ENCODE data around the gene CCNT2. TPM values are rescaled to one million over a fixed set of nuclear protein-coding genes. Genes with fewer than 3 reads are reported as not detected.
A peak's percentile ranks its signal among the peaks of the same experiment; 100 is the strongest.

CCNT2 gene
- polyA plus RNA-seq = 46.9 TPM
- long read RNA-seq, donor 1, full-length matches to known transcripts = 3 of 3 reads
- long read RNA-seq, donor 1, partial matches to known transcripts = 0 of 3 reads
- long read RNA-seq, donor 1, other reads (novel, unspliced or antisense) = 0 of 3 reads
- long read RNA-seq, donor 2, full-length matches to known transcripts = 7 of 29 reads
- long read RNA-seq, donor 2, partial matches to known transcripts = 22 of 29 reads
- long read RNA-seq, donor 2, other reads (novel, unspliced or antisense) = 0 of 29 reads
- long read RNA-seq, donor 3 = 0 reads
- long read RNA-seq, donor 4, full-length matches to known transcripts = 1 of 1 reads
- long read RNA-seq, donor 4, partial matches to known transcripts = 0 of 1 reads
- long read RNA-seq, donor 4, other reads (novel, unspliced or antisense) = 0 of 1 reads
- long read RNA-seq, donor 5, full-length matches to known transcripts = 4 of 10 reads
- long read RNA-seq, donor 5, partial matches to known transcripts = 6 of 10 reads
- long read RNA-seq, donor 5, other reads (novel, unspliced or antisense) = 0 of 10 reads
- long read RNA-seq, donor 6, full-length matches to known transcripts = 5 of 5 reads
- long read RNA-seq, donor 6, partial matches to known transcripts = 0 of 5 reads
- long read RNA-seq, donor 6, other reads (novel, unspliced or antisense) = 0 of 5 reads
- long read RNA-seq, donor 7, full-length matches to known transcripts = 11 of 11 reads
- long read RNA-seq, donor 7, partial matches to known transcripts = 0 of 11 reads
- long read RNA-seq, donor 7, other reads (novel, unspliced or antisense) = 0 of 11 reads
- long read RNA-seq, donor 8, full-length matches to known transcripts = 16 of 16 reads
- long read RNA-seq, donor 8, partial matches to known transcripts = 0 of 16 reads
- long read RNA-seq, donor 8, other reads (novel, unspliced or antisense) = 0 of 16 reads
- long read RNA-seq, donor 9, full-length matches to known transcripts = 7 of 12 reads
- long read RNA-seq, donor 9, partial matches to known transcripts = 5 of 12 reads
- long read RNA-seq, donor 9, other reads (novel, unspliced or antisense) = 0 of 12 reads
- long read RNA-seq, donor 10, full-length matches to known transcripts = 13 of 20 reads
- long read RNA-seq, donor 10, partial matches to known transcripts = 7 of 20 reads
- long read RNA-seq, donor 10, other reads (novel, unspliced or antisense) = 0 of 20 reads
- long read RNA-seq, donor 11, full-length matches to known transcripts = 11 of 11 reads
- long read RNA-seq, donor 11, partial matches to known transcripts = 0 of 11 reads
- long read RNA-seq, donor 11, other reads (novel, unspliced or antisense) = 0 of 11 reads

DNA sequence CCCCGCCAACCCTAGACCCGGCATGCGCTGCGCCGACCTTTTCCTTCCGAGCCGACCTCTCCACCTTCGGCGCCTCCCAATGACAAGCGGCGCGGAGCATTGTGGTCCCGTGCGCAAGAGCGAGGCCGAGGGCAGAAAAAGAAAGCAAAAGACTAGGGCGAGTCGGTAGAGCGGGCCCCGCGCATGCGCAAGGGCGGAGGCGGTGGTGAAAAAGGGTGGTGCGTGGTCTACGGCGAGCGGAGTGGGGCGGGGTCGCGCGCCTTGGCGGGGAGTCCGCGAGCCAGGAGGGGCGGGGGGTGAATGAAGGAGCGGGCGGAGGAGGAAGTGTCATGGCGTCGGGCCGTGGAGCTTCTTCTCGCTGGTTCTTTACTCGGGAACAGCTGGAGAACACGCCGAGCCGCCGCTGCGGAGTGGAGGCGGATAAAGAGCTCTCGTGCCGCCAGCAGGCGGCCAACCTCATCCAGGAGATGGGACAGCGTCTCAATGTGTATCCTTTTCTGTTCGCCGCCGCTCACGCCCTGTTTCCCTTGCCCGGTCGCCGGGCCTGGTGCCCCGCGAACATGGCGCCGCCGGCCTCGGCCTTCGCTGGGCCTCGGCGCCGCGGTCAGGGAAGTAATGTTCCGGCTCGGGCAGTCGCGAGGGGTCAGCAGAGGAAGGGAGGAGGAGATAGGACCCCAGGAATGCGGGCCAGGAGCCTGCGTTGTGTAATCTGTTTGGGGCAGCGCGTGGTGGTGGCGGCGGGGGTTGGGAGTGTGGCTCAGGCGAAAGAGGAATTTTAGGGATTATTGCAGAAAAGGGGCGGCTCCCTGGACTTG is at the start of gene CCNT2:
Gene CCNT2 (plus strand): TSS at position 297 of the 815 bp plus-strand sequence. CDS start 33 bp downstream, at position 330.
- H3K36me3 ChIP-seq (ENCODE audit: control insufficient read depth, insufficient read depth, low read length) = peaks cover 2% of the 10 kb centered on the region
- no CpG with 5 or more reads among the region's 83 CpGs for WGBS (ENCODE audit: insufficient coverage, low lambda C conversion rate)
- H3K4me3 ChIP-seq (ENCODE audit: low read length) = peak within 1 kb of the TSS; percentile 97
- peak; percentile 100 for DNase-seq
- peak within 1 kb of the TSS; percentile 89 for H3K27ac ChIP-seq (ENCODE audit: low read length)
- no peaks in the 10 kb centered on the region for H3K9me3 ChIP-seq (ENCODE audit: control insufficient read depth, low read depth, low read length)
- H3K4me1 ChIP-seq (ENCODE audit: control insufficient read depth, insufficient read depth, low read length) = no peaks in the 10 kb centered on the region
- no peaks in the 10 kb centered on the region for H3K27me3 ChIP-seq (ENCODE audit: control insufficient read depth, insufficient read depth, low read length)

DNA sequence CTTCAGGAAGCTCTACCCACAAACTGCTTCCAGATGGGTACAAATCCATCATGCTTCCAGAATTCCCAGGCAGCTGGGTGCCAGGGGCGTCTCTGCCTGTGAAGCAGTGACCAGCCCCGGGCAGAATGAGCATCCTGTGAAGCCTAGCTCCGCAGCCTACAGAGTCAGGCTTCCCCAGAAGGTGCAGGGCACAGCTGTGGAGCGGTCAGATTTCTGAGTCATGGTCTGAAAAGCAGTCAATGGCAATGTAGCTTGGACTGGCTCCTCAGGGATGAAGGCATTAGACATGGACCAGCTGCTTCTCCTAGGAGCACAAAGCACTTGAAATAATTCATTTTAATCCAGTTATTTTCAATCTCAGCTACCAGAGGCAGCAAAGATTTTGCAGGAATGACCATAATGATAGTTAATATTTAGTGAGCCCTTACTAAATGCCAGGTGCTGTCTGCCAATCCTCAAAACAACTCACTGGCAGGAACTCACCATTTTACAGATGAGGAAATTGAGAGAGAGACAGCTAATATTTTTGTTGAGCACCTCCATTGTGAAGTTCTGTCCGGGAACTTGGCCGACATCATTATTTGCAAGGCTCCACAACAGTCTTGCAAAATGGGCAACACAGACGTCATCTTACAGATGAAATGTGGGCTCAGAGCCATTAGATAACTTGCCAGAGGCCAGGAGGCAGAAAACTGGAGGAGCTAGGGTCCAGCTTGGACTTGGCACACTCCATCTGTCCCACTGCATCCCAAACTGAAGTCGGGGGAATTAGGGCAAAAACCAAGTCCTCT is 48.5 kb upstream of the CCNT2 start:
- Histone ChIP-seq H3K36me3 (ENCODE audit: control insufficient read depth, insufficient read depth, low read length) (no peaks in the 10 kb centered on the region), H3K4me1 (ENCODE audit: control insufficient read depth, insufficient read depth, low read length) (no peaks in the 10 kb centered on the region), H3K27me3 (ENCODE audit: control insufficient read depth, insufficient read depth, low read length) (no peaks in the 10 kb centered on the region), H3K4me3 (ENCODE audit: low read length) (no peak overlapping the region), H3K9me3 (ENCODE audit: control insufficient read depth, low read depth, low read length) (no peaks in the 10 kb centered on the region), H3K27ac (ENCODE audit: low read length) (no peak overlapping the region)
- no peak for DNase-seq
- WGBS (ENCODE audit: insufficient coverage, low lambda C conversion rate) = no CpG with 5 or more reads among the region's 8 CpGs

- Histone ChIP-seq H3K4me1 (ENCODE audit: control insufficient read depth, insufficient read depth, low read length) (no peaks in the 10 kb centered on the region), H3K27me3 (ENCODE audit: control insufficient read depth, insufficient read depth, low read length) (no peaks in the 10 kb centered on the region), H3K9me3 (ENCODE audit: control insufficient read depth, low read depth, low read length) (peaks cover under 1% of the 10 kb centered on the region), H3K4me3 (ENCODE audit: low read length) (no peak overlapping the region), H3K36me3 (ENCODE audit: control insufficient read depth, insufficient read depth, low read length) (no peaks in the 10 kb centered on the region), H3K27ac (ENCODE audit: low read length) (no peak overlapping the region)
- no peak for DNase-seq
- WGBS (ENCODE audit: insufficient coverage, low lambda C conversion rate) = 100% methylated on average over 1 of the region's 2 CpGs
These were observed 45.5 kb upstream of the CCNT2 start for GRCh38 chr2:134873152-134873551.

- WGBS (ENCODE audit: insufficient coverage, low lambda C conversion rate) = 67% methylated on average over 1 of the region's 1 CpG
- H3K36me3 ChIP-seq (ENCODE audit: control insufficient read depth, insufficient read depth, low read length) = no peaks in the 10 kb centered on the region
- no peaks in the 10 kb centered on the region for H3K27me3 ChIP-seq (ENCODE audit: control insufficient read depth, insufficient read depth, low read length)
- no peak overlapping the region for H3K4me3 ChIP-seq (ENCODE audit: low read length)
- H3K4me1 ChIP-seq (ENCODE audit: control insufficient read depth, insufficient read depth, low read length) = no peaks in the 10 kb centered on the region
- peaks cover 3% of the 10 kb centered on the region for H3K9me3 ChIP-seq (ENCODE audit: control insufficient read depth, low read depth, low read length)
- no peak for DNase-seq
- no peak overlapping the region for H3K27ac ChIP-seq (ENCODE audit: low read length)
These were observed 43.3 kb upstream of the CCNT2 start for GRCh38 chr2:134875309-134875708.

- H3K27ac ChIP-seq (ENCODE audit: low read length) = no peak overlapping the region
- no peaks in the 10 kb centered on the region for H3K27me3 ChIP-seq (ENCODE audit: control insufficient read depth, insufficient read depth, low read length)
- no peaks in the 10 kb centered on the region for H3K36me3 ChIP-seq (ENCODE audit: control insufficient read depth, insufficient read depth, low read length)
- H3K4me1 ChIP-seq (ENCODE audit: control insufficient read depth, insufficient read depth, low read length) = peaks cover 4% of the 10 kb centered on the region
- no peak overlapping the region for H3K4me3 ChIP-seq (ENCODE audit: low read length)
- no peak for DNase-seq
- H3K9me3 ChIP-seq (ENCODE audit: control insufficient read depth, low read depth, low read length) = peaks cover 3% of the 10 kb centered on the region
These were observed 35.8 kb upstream of the CCNT2 start for GRCh38 chr2:134882773-134883172.

- Histone ChIP-seq H3K9me3 (ENCODE audit: control insufficient read depth, low read depth, low read length) (no peaks in the 10 kb centered on the region), H3K36me3 (ENCODE audit: control insufficient read depth, insufficient read depth, low read length) (no peaks in the 10 kb centered on the region), H3K4me3 (ENCODE audit: low read length) (no peak overlapping the region), H3K4me1 (ENCODE audit: control insufficient read depth, insufficient read depth, low read length) (peaks cover 4% of the 10 kb centered on the region), H3K27me3 (ENCODE audit: control insufficient read depth, insufficient read depth, low read length) (no peaks in the 10 kb centered on the region), H3K27ac (ENCODE audit: low read length) (no peak overlapping the region)
- WGBS (ENCODE audit: insufficient coverage, low lambda C conversion rate) = 100% methylated on average over 1 of the region's 3 CpGs
- DNase-seq = peak; percentile 1 to 25
These were observed 34.9 kb upstream of the CCNT2 start for GRCh38 chr2:134883552-134884293.

DNA sequence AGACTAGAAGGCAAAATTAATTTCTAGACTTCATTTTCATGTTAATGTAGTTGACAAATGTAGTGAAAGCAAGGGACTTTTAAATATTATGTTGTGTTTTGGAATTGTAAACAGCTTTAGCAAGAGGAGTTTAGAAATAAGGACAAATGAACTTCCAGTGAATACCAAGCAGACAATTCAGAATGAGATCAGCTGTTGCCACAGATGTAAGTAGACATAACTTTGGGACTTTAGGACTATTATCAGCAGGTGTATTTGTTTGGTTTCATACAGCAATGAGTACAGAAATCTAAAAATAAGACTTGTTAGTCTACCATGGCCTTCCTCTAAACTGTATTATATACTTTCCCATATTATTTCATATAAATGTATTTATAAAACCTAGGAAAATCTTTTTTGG is 34.2 kb upstream of the CCNT2 start:
- Histone ChIP-seq H3K27me3 (ENCODE audit: control insufficient read depth, insufficient read depth, low read length) (no peaks in the 10 kb centered on the region), H3K27ac (ENCODE audit: low read length) (no peak overlapping the region), H3K9me3 (ENCODE audit: control insufficient read depth, low read depth, low read length) (no peaks in the 10 kb centered on the region), H3K4me3 (ENCODE audit: low read length) (no peak overlapping the region), H3K4me1 (ENCODE audit: control insufficient read depth, insufficient read depth, low read length) (peaks cover 4% of the 10 kb centered on the region), H3K36me3 (ENCODE audit: control insufficient read depth, insufficient read depth, low read length) (no peaks in the 10 kb centered on the region)
- no peak for DNase-seq

DNA sequence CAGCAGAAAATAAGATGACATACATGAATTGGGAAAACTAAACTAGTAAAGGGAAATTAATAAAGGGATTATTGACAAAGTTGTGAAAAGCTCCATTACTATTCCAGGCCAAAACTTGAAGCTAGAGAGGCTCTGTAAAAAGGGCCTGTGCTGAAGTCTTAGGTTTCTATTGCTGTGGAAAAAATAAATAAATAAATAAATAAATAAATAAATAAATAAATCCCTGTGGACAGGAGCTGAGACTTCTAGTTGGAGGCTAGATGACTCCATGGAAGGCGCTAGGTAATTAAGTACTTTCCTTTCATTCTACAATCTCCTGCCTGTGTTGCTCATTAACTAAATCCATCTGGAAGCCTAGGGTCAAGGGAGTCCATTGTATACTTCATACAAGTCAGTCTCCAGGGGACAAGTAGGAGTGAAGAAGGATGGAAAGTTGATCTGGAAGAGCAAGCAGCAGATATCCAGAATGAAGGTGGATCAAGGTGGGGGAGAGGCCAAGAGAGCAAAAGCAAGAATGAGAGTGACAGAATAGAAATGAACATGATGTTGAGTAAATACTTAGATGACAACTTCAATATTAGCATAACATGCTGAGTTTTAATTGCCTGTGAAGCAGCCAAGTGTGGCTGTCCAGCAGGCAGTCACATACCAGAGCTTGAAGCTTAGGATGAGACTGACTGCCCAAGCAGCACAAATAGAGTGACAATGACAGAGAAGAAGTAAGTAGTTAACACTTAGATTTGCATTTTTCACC is 26.2 kb upstream of the CCNT2 start:
- H3K4me1 ChIP-seq (ENCODE audit: control insufficient read depth, insufficient read depth, low read length) = no peaks in the 10 kb centered on the region
- H3K9me3 ChIP-seq (ENCODE audit: control insufficient read depth, low read depth, low read length) = no peaks in the 10 kb centered on the region
- no peaks in the 10 kb centered on the region for H3K36me3 ChIP-seq (ENCODE audit: control insufficient read depth, insufficient read depth, low read length)
- peak; percentile 43 to 70 for DNase-seq
- no peak overlapping the region for H3K4me3 ChIP-seq (ENCODE audit: low read length)
- no peaks in the 10 kb centered on the region for H3K27me3 ChIP-seq (ENCODE audit: control insufficient read depth, insufficient read depth, low read length)
- H3K27ac ChIP-seq (ENCODE audit: low read length) = no peak overlapping the region
- no CpG with 5 or more reads among the region's 1 CpG for WGBS (ENCODE audit: insufficient coverage, low lambda C conversion rate)

All from large intestine (tissue), 12 donors.